CD8-positive, alpha-beta memory T cell (primary cell): ENCODE results near the gene OR6S1. TPM values are rescaled to one million over a fixed set of nuclear protein-coding genes. Genes with fewer than 3 reads are reported as not detected.
"Not testable (repeated sequence)": the region's sequence is repeated elsewhere in the genome, so short reads cannot be mapped to it uniquely, and the experiment has no call there.

Source experiments
- CTCF ChIA-PET: fragments of 350-600 bp; sonication (Branson Sonifier 250); formaldehyde crosslinking; loops from one replicate; lab custom pipeline; 2021; ENCODE audit warnings: antibody characterized with exemption; lab: Charles Lee
- POLR2A ChIA-PET: fragments of 350-600 bp; sonication (Branson Sonifier 250); formaldehyde crosslinking; loops from one replicate; lab custom pipeline; 2021; ENCODE audit warnings: antibody characterized with exemption; lab: Charles Lee
- DNase-seq, 5 donors: peaks; one replicate each; pipeline versions ENCODE4 v3.0.0 to v3.0.0-alpha.2; 2020 to 2022; ENCODE audit warnings: mixed read lengths in 1 of 5
- H3K27ac ChIP-seq: one replicate; pipeline ENCODE4 v1.7.0; 2013; ENCODE audit warnings: low read depth, mild to moderate bottlenecking, low read length, moderate library complexity
- H3K27me3 ChIP-seq: 2 replicates; pipeline ENCODE4 v1.7.0; 2013; ENCODE audit warnings: low read length, mild to moderate bottlenecking; ENCODE audit not compliant: insufficient read depth, poor library complexity, severe bottlenecking
- H3K36me3 ChIP-seq: 2 replicates; pipeline ENCODE4 v1.7.0; 2013; ENCODE audit warnings: mild to moderate bottlenecking, low read length, moderate library complexity; ENCODE audit not compliant: insufficient read depth
- H3K4me1 ChIP-seq: 2 replicates; pipeline ENCODE4 v1.7.0; 2013; ENCODE audit warnings: mild to moderate bottlenecking, low read length, moderate library complexity; ENCODE audit not compliant: insufficient read depth
- H3K4me3 ChIP-seq: 2 replicates; pipeline ENCODE4 v1.7.0; 2013; ENCODE audit warnings: mild to moderate bottlenecking, low read length
- H3K9me3 ChIP-seq: 2 replicates; pipeline ENCODE4 v1.7.0; 2013; ENCODE audit warnings: mild to moderate bottlenecking, low read length
- H3K27ac Mint-ChIP-seq, 8 donors: one replicate each; pipeline ENCODE4 v1.8.0; 2020 to 2021; ENCODE audit warnings: mixed read lengths in 8 of 8, mild to moderate bottlenecking in 6 of 8, inconsistent platforms in 3 of 8, moderate library complexity in 3 of 8
- H3K27me3 Mint-ChIP-seq, 2 donors: one replicate each; pipeline ENCODE4 v1.8.0; 2020 to 2021; ENCODE audit warnings: mixed read lengths in 2 of 2, mild to moderate bottlenecking in 1 of 2, moderate library complexity in 1 of 2
- H3K36me3 Mint-ChIP-seq, 3 donors: one replicate each; pipeline ENCODE4 v1.8.0; 2020 to 2021; ENCODE audit warnings: mixed read lengths in 3 of 3, inconsistent platforms in 1 of 3, mild to moderate bottlenecking in 1 of 3
- H3K4me1 Mint-ChIP-seq, 3 donors: one replicate each; pipeline ENCODE4 v1.8.0; 2020 to 2021; ENCODE audit warnings: mixed read lengths in 3 of 3, inconsistent platforms in 1 of 3, mild to moderate bottlenecking in 1 of 3
- H3K4me3 Mint-ChIP-seq, 7 donors: one replicate each; pipeline ENCODE4 v1.8.0; 2020 to 2021; ENCODE audit warnings: mixed read lengths in 7 of 7, mild to moderate bottlenecking in 6 of 7, moderate library complexity in 4 of 7, inconsistent platforms in 2 of 7
- H3K9me3 Mint-ChIP-seq, 5 donors: one replicate each; pipeline ENCODE4 v1.8.0; 2020 to 2022; ENCODE audit warnings: mixed read lengths in 5 of 5, mild to moderate bottlenecking in 3 of 5, moderate library complexity in 2 of 5, inconsistent platforms in 1 of 5
- polyA plus RNA-seq: library from polyadenylated mRNA; unstranded; fragments of 300-500 nt; fragmentation: Illumina TruSeq; gene quantifications from one replicate; pipeline ENCODE4 v1.2.3, GENCODE V29; 2021
- total RNA-seq, 2 experiments: library from RNA; stranded (reverse); gene quantifications; one replicate each; pipeline ENCODE4 v1.2.3, GENCODE V29; 2021

The OR6S1 gene
- total and polyA plus RNA-seq, 3 experiments from 2014 or later = not detected

GRCh38 chr14:20606190-20606901 lies 35.1 kb downstream of the OR6S1 start:
- Mint-ChIP-seq H3K4me3 (no peak overlapping the region), H3K9me3 (no peaks in the 10 kb centered on the region), H3K4me1 (peaks cover 0 to 3% (median 0%) of the 10 kb centered on the region in 3 donors), H3K27ac (peak overlapping the region in 3 of 8 donors; percentile 17 to 57 (median 46)), H3K36me3 (no peaks in the 10 kb centered on the region), H3K27me3 (peaks cover 0 to 1% of the 10 kb centered on the region in 2 donors)
- DNase-seq = no peak
- CTCF ChIA-PET = interaction anchor here (2.1 to 7.2 kb wide), 3 partner anchors 137 to 277 kb away, joined by 5 to 144 read pairs (median 25); partner anchors contain the start of genes CCNB1IP1 and PNP
- POLR2A ChIA-PET = no interaction called here
- no peak overlapping the region for H3K27ac ChIP-seq
- H3K27me3 ChIP-seq = no peaks in the 10 kb centered on the region
- no peaks in the 10 kb centered on the region for H3K36me3 ChIP-seq
- peaks cover 13% of the 10 kb centered on the region for H3K4me1 ChIP-seq
- no peak overlapping the region for H3K4me3 ChIP-seq
- H3K9me3 ChIP-seq = no peaks in the 10 kb centered on the region

- Mint-ChIP-seq H3K27ac (peak overlapping the region in 1 of 8 donors; percentile 29), H3K4me3 (no peak overlapping the region), H3K36me3 (no peaks in the 10 kb centered on the region), H3K9me3 (no peaks in the 10 kb centered on the region), H3K4me1 (peaks cover 0 to 3% (median 0%) of the 10 kb centered on the region in 3 donors), H3K27me3 (peaks cover 1 to 4% of the 10 kb centered on the region in 2 donors)
- Histone ChIP-seq H3K4me1 (no peaks in the 10 kb centered on the region), H3K4me3 (no peak overlapping the region), H3K27ac (no peak overlapping the region), H3K27me3 (no peaks in the 10 kb centered on the region), H3K36me3 (no peaks in the 10 kb centered on the region), H3K9me3 (no peaks in the 10 kb centered on the region)
- DNase-seq = no peak
- CTCF ChIA-PET = interaction anchor here (1.5 to 7.2 kb wide), 2 partner anchors 275 to 277 kb away, joined by 4 to 144 read pairs; partner anchors contain the start of gene CCNB1IP1
- POLR2A ChIA-PET = no interaction called here
These were observed 37.4 kb downstream of the OR6S1 start for GRCh38 chr14:20603813-20604690.

GRCh38 chr14:20602583-20602982 lies 38.9 kb downstream of the OR6S1 start:
- H3K27me3 Mint-ChIP-seq = peaks cover 1 to 4% of the 10 kb centered on the region in 2 donors
- POLR2A ChIA-PET = no interaction called here
- H3K4me3 Mint-ChIP-seq = no peak overlapping the region
- Histone ChIP-seq H3K4me1 (no peaks in the 10 kb centered on the region), H3K27ac (no peak overlapping the region), H3K36me3 (no peaks in the 10 kb centered on the region), H3K27me3 (no peaks in the 10 kb centered on the region), H3K4me3 (no peak overlapping the region), H3K9me3 (no peaks in the 10 kb centered on the region)
- CTCF ChIA-PET = interaction anchor here (1.5 kb wide), 1 partner anchor 275 kb away, joined by 4 read pairs; no protein-coding TSS in a partner anchor
- H3K9me3 Mint-ChIP-seq = no peaks in the 10 kb centered on the region
- no peaks in the 10 kb centered on the region for H3K4me1 Mint-ChIP-seq
- no peaks in the 10 kb centered on the region for H3K36me3 Mint-ChIP-seq
- no peak for DNase-seq
- no peak overlapping the region for H3K27ac Mint-ChIP-seq

- Histone ChIP-seq H3K27me3 (no peaks in the 10 kb centered on the region), H3K9me3 (no peaks in the 10 kb centered on the region)
- CTCF ChIA-PET = interaction anchor here (1.5 kb wide), 1 partner anchor 184 kb away, joined by 3 read pairs; no protein-coding TSS in a partner anchor
These were observed 40.0 kb downstream of the OR6S1 start for GRCh38 chr14:20601522-20601921.

GRCh38 chr14:20597108-20597507 lies 44.4 kb downstream of the OR6S1 start:
- H3K4me3 Mint-ChIP-seq = no peak overlapping the region
- H3K27me3 ChIP-seq = no peaks in the 10 kb centered on the region

More at GRCh38 chr14:20601522-20601921, 40.0 kb downstream of the OR6S1 start:
- Mint-ChIP-seq H3K36me3 (no peaks in the 10 kb centered on the region), H3K9me3 (no peaks in the 10 kb centered on the region), H3K27me3 (peaks cover 1 to 10% of the 10 kb centered on the region in 2 donors), H3K27ac (no peak overlapping the region), H3K4me3 (no peak overlapping the region), H3K4me1 (no peaks in the 10 kb centered on the region)
- H3K4me3 ChIP-seq = no peak overlapping the region
- no peak for DNase-seq
- H3K36me3 ChIP-seq = no peaks in the 10 kb centered on the region
- POLR2A ChIA-PET = no interaction called here
- H3K4me1 ChIP-seq = no peaks in the 10 kb centered on the region
- no peak overlapping the region for H3K27ac ChIP-seq

GRCh38 chr14:20595726-20596125 lies 45.8 kb downstream of the OR6S1 start:
- CTCF ChIA-PET, H3K27ac Mint-ChIP-seq, H3K36me3 ChIP-seq, H3K4me1 Mint-ChIP-seq, H3K4me3 Mint-ChIP-seq, H3K36me3 Mint-ChIP-seq, H3K27me3 ChIP-seq, H3K9me3 ChIP-seq, H3K4me1 ChIP-seq, POLR2A ChIA-PET, H3K4me3 ChIP-seq, H3K9me3 Mint-ChIP-seq, DNase-seq, H3K27ac ChIP-seq: not testable (repeated sequence)
- H3K27me3 Mint-ChIP-seq = peaks cover 3 to 33% of the 10 kb centered on the region in 2 donors

More at GRCh38 chr14:20597108-20597507, 44.4 kb downstream of the OR6S1 start:
- Histone ChIP-seq H3K9me3 (no peaks in the 10 kb centered on the region), H3K27ac (no peak overlapping the region), H3K36me3 (no peaks in the 10 kb centered on the region), H3K4me1 (no peaks in the 10 kb centered on the region), H3K4me3 (no peak overlapping the region)
- no peaks in the 10 kb centered on the region for H3K36me3 Mint-ChIP-seq
- H3K9me3 Mint-ChIP-seq = no peaks in the 10 kb centered on the region
- no peak overlapping the region for H3K27ac Mint-ChIP-seq
- peaks cover 0 to 4% (median 0%) of the 10 kb centered on the region in 3 donors for H3K4me1 Mint-ChIP-seq
- peaks cover 5 to 19% of the 10 kb centered on the region in 2 donors for H3K27me3 Mint-ChIP-seq
- POLR2A ChIA-PET = no interaction called here
- CTCF ChIA-PET = interaction anchor here (1.1 kb wide), 1 partner anchor 18 kb away, joined by 4 read pairs; no protein-coding TSS in a partner anchor
- DNase-seq = no peak

GRCh38 chr14:20592574-20592973 lies 48.9 kb downstream of the OR6S1 start:
- Histone ChIP-seq H3K27ac (no peak overlapping the region), H3K4me3 (no peak overlapping the region), H3K4me1 (no peaks in the 10 kb centered on the region), H3K27me3 (peaks cover 3% of the 10 kb centered on the region), H3K9me3 (no peaks in the 10 kb centered on the region), H3K36me3 (no peaks in the 10 kb centered on the region)
- no peak overlapping the region for H3K27ac Mint-ChIP-seq
- no peaks in the 10 kb centered on the region for H3K36me3 Mint-ChIP-seq
- no peak for DNase-seq
- H3K4me3 Mint-ChIP-seq = no peak overlapping the region
- ChIA-PET CTCF (no interaction called here), POLR2A (no interaction called here)
- no peaks in the 10 kb centered on the region for H3K9me3 Mint-ChIP-seq
- H3K4me1 Mint-ChIP-seq = peaks cover 0 to 7% (median 0%) of the 10 kb centered on the region in 3 donors
- peaks cover 3 to 37% of the 10 kb centered on the region in 2 donors for H3K27me3 Mint-ChIP-seq
